ENCODE results near the gene FBXW7.

GRCh38 chr4:152421576-152421975, 114.3 kb downstream of the FBXW7 start:
- no peak for TF ChIP-seq CTCF (conservative IDR thresholded peaks at IDR 0.05; ENCODE audit: low read length)
- TF ChIP-seq EZH2phosphoT487 (IDR thresholded peaks at IDR 0.05; ENCODE audit: borderline replicate concordance): no peak

All from Loucy (cell line).